ENCODE results near the gene SPI1.

The SPI1 gene

DNA sequence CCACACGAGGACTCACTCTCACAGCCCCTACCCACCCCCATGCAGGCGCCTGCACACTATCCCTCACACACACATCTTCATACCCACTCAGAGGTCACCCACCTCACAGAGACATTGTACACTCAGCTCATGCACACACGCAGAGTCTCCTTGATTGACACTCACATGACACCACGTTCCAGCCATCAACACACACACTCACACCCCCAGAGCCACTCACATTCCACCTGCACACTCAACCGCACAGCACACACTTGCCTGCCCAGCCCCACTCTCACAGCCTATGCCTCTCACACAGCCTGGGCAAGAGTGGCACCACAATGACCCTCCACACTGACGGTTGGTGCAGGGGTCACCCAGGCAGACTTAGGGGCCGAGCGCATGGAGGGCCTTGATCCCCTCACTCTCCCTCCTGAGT, 2.2 kb downstream of the SPI1 start:
- Histone ChIP-seq H3K4me1 (ENCODE audit: control insufficient read depth, insufficient read depth, low read length) (no peaks in the 10 kb centered on the region), H3K9me3 (ENCODE audit: control insufficient read depth, insufficient read depth, low read depth, low read length) (no peaks in the 10 kb centered on the region), H3K36me3 (ENCODE audit: control insufficient read depth in 2 of 2, insufficient read depth in 1 of 2, low read length in 2 of 2) (no peaks in the 10 kb centered on the region), H3K4me3 (ENCODE audit: low read depth, low read length) (no peak overlapping the region), H3K27ac (ENCODE audit: extremely low read depth, low read depth, low read length) (no peak overlapping the region)
- peak; percentile 79 for TF ChIP-seq ZBTB48 (tag by site-specific recombination; IDR thresholded peaks at IDR 0.05)
- TF ChIP-seq ZNF555 (tag by site-specific recombination; conservative IDR thresholded peaks at IDR 0.05): no peak
- TF ChIP-seq ZNF830 (tag by site-specific recombination; IDR thresholded peaks at IDR 0.05; ENCODE audit: low read depth): no peak
- CTCF ChIA-PET: interaction anchor here (1.0 kb wide), 1 partner anchor 21 kb away, joined by 3 read pairs; no protein-coding TSS in a partner anchor
- POLR2A ChIA-PET: interaction anchor here (0.6 kb wide), 1 partner anchor 168 kb away, joined by 3 read pairs; no protein-coding TSS in a partner anchor

DNA sequence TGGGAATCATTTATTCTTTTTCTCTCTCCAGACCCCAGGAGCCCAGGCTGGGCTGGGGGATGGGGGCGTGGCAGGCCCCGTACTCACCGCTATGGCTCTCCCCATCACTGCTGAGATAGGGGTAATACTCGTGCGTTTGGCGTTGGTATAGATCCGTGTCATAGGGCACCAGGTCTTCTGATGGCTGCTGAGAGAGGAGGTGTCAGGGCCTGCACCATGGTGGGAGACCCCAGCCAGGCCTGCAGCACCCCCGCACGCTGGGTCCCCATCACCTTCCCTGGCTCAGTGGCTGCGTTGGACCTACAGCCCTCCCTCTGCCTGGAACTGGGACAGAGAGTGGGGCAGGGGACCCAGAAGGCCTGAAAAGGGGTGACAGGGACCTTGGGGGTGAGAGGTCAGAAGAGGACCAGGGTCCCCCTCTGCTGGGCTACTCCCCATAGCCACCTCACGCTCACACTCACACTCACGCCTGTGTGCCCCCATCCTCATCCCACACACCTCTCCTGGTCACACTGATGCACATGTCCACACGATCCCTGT, 2.7 kb downstream of the SPI1 start:
- Histone ChIP-seq H3K27ac (ENCODE audit: extremely low read depth, low read depth, low read length) (no peak overlapping the region), H3K9me3 (ENCODE audit: control insufficient read depth, insufficient read depth, low read depth, low read length) (no peaks in the 10 kb centered on the region), H3K36me3 (ENCODE audit: control insufficient read depth in 2 of 2, insufficient read depth in 1 of 2, low read length in 2 of 2) (no peaks in the 10 kb centered on the region), H3K4me1 (ENCODE audit: control insufficient read depth, insufficient read depth, low read length) (no peaks in the 10 kb centered on the region), H3K4me3 (ENCODE audit: low read depth, low read length) (no peak overlapping the region)
- CTCF ChIA-PET: no interaction called here
- POLR2A ChIA-PET: interaction anchor here (0.6 kb wide), 1 partner anchor 167 kb away, joined by 3 read pairs; no protein-coding TSS in a partner anchor
- TF ChIP-seq SP3 (tag by site-specific recombination; IDR thresholded peaks at IDR 0.05) (no peak), ZNF580 (tag by site-specific recombination; IDR thresholded peaks at IDR 0.05) (no peak), ZNF146 (tag by site-specific recombination; IDR thresholded peaks at IDR 0.05) (no peak), ZNF133 (tag by site-specific recombination; IDR thresholded peaks at IDR 0.05) (no peak), AEBP2 (tag by site-specific recombination; IDR thresholded peaks at IDR 0.05; ENCODE audit: borderline replicate concordance) (no peak), ZNF18 (tag by site-specific recombination; IDR thresholded peaks at IDR 0.05) (no peak), ZFP69B (tag by site-specific recombination; IDR thresholded peaks at IDR 0.05) (no peak), ZNF433 (tag by site-specific recombination; IDR thresholded peaks at IDR 0.05; ENCODE audit: low read depth) (no peak), IKZF3 (tag by site-specific recombination; IDR thresholded peaks at IDR 0.05) (no peak), ZXDB (tag by site-specific recombination; IDR thresholded peaks at IDR 0.05) (no peak), ZIC2 (tag by site-specific recombination; IDR thresholded peaks at IDR 0.05) (no peak), ZNF624 (tag by site-specific recombination; IDR thresholded peaks at IDR 0.05) (no peak), ZNF747 (tag by site-specific recombination; IDR thresholded peaks at IDR 0.05) (no peak), OVOL3 (tag by site-specific recombination; IDR thresholded peaks at IDR 0.05) (no peak), CTCF (tag by site-specific recombination; IDR thresholded peaks at IDR 0.05) (no peak), ZNF544 (tag by site-specific recombination; IDR thresholded peaks at IDR 0.05) (no peak)
- TF ChIP-seq, protein P1, sequence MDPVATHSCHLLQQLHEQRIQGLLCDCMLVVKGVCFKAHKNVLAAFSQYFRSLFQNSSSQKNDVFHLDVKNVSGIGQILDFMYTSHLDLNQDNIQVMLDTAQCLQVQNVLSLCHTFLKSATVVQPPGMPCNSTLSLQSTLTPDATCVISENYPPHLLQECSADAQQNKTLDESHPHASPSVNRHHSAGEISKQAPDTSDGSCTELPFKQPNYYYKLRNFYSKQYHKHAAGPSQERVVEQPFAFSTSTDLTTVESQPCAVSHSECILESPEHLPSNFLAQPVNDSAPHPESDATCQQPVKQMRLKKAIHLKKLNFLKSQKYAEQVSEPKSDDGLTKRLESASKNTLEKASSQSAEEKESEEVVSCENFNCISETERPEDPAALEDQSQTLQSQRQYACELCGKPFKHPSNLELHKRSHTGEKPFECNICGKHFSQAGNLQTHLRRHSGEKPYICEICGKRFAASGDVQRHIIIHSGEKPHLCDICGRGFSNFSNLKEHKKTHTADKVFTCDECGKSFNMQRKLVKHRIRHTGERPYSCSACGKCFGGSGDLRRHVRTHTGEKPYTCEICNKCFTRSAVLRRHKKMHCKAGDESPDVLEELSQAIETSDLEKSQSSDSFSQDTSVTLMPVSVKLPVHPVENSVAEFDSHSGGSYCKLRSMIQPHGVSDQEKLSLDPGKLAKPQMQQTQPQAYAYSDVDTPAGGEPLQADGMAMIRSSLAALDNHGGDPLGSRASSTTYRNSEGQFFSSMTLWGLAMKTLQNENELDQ (tag by site-specific recombination; IDR thresholded peaks at IDR 0.05; ENCODE audit: low read depth): no peak
- TF ChIP-seq, protein P2, sequence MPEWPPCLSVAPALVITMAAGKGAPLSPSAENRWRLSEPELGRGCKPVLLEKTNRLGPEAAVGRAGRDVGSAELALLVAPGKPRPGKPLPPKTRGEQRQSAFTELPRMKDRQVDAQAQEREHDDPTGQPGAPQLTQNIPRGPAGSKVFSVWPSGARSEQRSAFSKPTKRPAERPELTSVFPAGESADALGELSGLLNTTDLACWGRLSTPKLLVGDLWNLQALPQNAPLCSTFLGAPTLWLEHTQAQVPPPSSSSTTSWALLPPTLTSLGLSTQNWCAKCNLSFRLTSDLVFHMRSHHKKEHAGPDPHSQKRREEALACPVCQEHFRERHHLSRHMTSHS (tag by site-specific recombination; IDR thresholded peaks at IDR 0.05): no peak
- TF ChIP-seq, protein P3, sequence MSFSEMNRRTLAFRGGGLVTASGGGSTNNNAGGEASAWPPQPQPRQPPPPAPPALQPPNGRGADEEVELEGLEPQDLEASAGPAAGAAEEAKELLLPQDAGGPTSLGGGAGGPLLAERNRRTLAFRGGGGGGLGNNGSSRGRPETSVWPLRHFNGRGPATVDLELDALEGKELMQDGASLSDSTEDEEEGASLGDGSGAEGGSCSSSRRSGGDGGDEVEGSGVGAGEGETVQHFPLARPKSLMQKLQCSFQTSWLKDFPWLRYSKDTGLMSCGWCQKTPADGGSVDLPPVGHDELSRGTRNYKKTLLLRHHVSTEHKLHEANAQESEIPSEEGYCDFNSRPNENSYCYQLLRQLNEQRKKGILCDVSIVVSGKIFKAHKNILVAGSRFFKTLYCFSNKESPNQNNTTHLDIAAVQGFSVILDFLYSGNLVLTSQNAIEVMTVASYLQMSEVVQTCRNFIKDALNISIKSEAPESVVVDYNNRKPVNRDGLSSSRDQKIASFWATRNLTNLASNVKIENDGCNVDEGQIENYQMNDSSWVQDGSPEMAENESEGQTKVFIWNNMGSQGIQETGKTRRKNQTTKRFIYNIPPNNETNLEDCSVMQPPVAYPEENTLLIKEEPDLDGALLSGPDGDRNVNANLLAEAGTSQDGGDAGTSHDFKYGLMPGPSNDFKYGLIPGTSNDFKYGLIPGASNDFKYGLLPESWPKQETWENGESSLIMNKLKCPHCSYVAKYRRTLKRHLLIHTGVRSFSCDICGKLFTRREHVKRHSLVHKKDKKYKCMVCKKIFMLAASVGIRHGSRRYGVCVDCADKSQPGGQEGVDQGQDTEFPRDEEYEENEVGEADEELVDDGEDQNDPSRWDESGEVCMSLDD (tag by site-specific recombination; IDR thresholded peaks at IDR 0.05): no peak

Data from HEK293 (cell line).